GM13977 (cell line): ENCODE measurements around the gene FKBP1C.

Experiments
- DNase-seq: peaks from one replicate; pipeline ENCODE4 v3.0.0; 2012; ENCODE audit warnings: low spot score
- in situ Hi-C: fragments of 300-500 bp; cut with MboI; formaldehyde crosslinking; loops from one replicate; pipeline ENCODE4 v1.12.0; 2022; ENCODE audit warnings: low sequenced_read_pairs, low pct_unique_long_range_greater_than_20kb, mixed read lengths, inconsistent platforms; ENCODE audit not compliant: unreplicated experiment
- TF ChIP-seq, protein P1 (sequence below): IDR thresholded peaks from 2 replicates; pipeline ENCODE4 v1.5.1; 2012; ENCODE audit warnings: mild to moderate bottlenecking, control low read depth; ENCODE audit not compliant: insufficient read depth; ENCODE audit errors: extremely low read depth, missing control alignments

FKBP1C gene

DNA sequence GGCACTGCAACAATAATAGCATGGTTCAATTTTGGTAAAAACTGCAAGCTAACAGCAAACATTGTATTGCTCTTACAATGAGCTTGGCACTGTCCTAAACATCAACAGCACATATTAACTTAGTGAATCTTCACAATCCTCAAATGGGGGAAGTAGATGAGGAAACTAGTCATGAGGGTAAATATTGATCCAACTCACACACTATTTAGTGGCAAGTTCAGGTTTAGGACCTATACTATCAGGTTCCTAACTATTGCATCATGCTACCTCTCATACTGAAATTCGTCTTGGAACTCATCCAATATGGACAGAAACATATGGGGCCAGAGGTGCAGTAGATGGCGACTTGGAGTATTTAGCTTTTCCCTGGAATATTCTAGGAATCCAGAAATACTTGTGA lies 34.2 kb downstream of the FKBP1C start:
- no peak for DNase-seq
- in situ Hi-C loops, result no loop called here
- TF ChIP-seq, protein P1, sequence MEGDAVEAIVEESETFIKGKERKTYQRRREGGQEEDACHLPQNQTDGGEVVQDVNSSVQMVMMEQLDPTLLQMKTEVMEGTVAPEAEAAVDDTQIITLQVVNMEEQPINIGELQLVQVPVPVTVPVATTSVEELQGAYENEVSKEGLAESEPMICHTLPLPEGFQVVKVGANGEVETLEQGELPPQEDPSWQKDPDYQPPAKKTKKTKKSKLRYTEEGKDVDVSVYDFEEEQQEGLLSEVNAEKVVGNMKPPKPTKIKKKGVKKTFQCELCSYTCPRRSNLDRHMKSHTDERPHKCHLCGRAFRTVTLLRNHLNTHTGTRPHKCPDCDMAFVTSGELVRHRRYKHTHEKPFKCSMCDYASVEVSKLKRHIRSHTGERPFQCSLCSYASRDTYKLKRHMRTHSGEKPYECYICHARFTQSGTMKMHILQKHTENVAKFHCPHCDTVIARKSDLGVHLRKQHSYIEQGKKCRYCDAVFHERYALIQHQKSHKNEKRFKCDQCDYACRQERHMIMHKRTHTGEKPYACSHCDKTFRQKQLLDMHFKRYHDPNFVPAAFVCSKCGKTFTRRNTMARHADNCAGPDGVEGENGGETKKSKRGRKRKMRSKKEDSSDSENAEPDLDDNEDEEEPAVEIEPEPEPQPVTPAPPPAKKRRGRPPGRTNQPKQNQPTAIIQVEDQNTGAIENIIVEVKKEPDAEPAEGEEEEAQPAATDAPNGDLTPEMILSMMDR, result no peak

- in situ Hi-C loops, result no loop called here
- TF ChIP-seq, protein P1, result no peak
- DNase-seq, result no peak
Observed at GRCh38 chr6:63245909-63246308, 34.6 kb downstream of the FKBP1C start.

- TF ChIP-seq, protein P1, result no peak
- in situ Hi-C loops, result no loop called here
- DNase-seq, result no peak
Observed at GRCh38 chr6:63246581-63246980, 35.3 kb downstream of the FKBP1C start.

GRCh38 chr6:63249875-63250482 lies 38.7 kb downstream of the FKBP1C start:
- TF ChIP-seq, protein P1, result no peak
- in situ Hi-C loops, result loop anchor here (25.0 kb wide), 1 partner anchor 188 kb away; no protein-coding TSS in a partner anchor
- no peak for DNase-seq

DNA sequence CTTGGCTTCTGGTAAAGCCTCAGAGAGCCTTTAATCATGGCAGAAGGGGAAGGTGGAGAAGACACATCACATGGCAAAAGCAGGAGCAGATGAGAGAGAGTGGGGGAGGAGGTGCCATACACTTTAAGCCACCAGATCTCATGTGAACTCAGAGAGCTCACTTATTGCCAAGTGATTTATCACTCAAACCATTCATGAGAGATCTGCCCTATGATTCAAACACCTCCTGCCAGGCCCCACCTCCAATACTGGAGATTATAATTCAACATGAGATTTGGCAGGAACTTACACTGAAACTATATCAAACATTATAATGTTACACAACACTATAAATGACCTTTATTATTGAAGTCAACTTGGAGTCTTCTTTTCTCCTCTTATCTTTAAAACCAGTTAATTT lies 47.9 kb downstream of the FKBP1C start:
- in situ Hi-C loops, result loop anchor here (25.0 kb wide), 1 partner anchor 197 kb away; no protein-coding TSS in a partner anchor

GRCh38 chr6:63261820-63262219 lies 50.6 kb downstream of the FKBP1C start:
- no peak for DNase-seq
- in situ Hi-C loops, result loop anchor here (25.0 kb wide), 1 partner anchor 200 kb away; no protein-coding TSS in a partner anchor
- TF ChIP-seq, protein P1, result no peak

More for the DNA sequence above, 47.9 kb downstream of the FKBP1C start:
- no peak for DNase-seq
- TF ChIP-seq, protein P1, result no peak
